Right atrium auricular region (tissue), 2 donors: ENCODE measurements around the gene ZC3H12C. TPM values are rescaled to one million over a fixed set of nuclear protein-coding genes. Genes with fewer than 3 reads are reported as not detected.

Experiments used
- DNase-seq: peaks from one replicate; pipeline ENCODE4 v3.0.0-alpha.2; 2019; ENCODE audit warnings: low spot score
- H3K27ac ChIP-seq, 2 donors: fragments of 200-600 bp; sonication (generic); 1 replicate in 1 of 2; 2 replicates in 1 of 2; pipeline ENCODE4 v1.5.1; 2016 to 2019
- H3K27me3 ChIP-seq, 2 donors: fragments of 200-600 bp; sonication (generic); one replicate each; pipeline versions ENCODE4 v1.5.1 to v1.6.0; 2017 to 2019
- H3K36me3 ChIP-seq: fragments of 200-600 bp; sonication (generic); one replicate; pipeline ENCODE4 v1.5.1; 2016
- H3K4me1 ChIP-seq, 2 donors: fragments of 200-600 bp; sonication (generic); one replicate each; pipeline versions ENCODE4 v1.5.1 to v1.6.0; 2017 to 2019
- H3K4me3 ChIP-seq, 2 donors: fragments of 200-600 bp; sonication (generic); 1 replicate in 1 of 2; 2 replicates in 1 of 2; pipeline ENCODE4 v1.5.1; 2017 to 2019; ENCODE audit warnings: mild to moderate bottlenecking in 1 of 2, moderate library complexity in 1 of 2
- H3K9me3 ChIP-seq, 2 donors: fragments of 200-600 bp; sonication (generic); one replicate each; pipeline ENCODE4 v1.5.1; 2019
- total RNA-seq, 2 donors: library from RNA; depleted of rRNA; stranded (reverse); fragments of >200 nt; gene quantifications; one replicate each; pipeline ENCODE4 v1.1.0, GENCODE V29; 2016
- TF ChIP-seq, protein P1 (sequence below), 2 donors: fragments of 200-600 bp; sonication (generic); IDR thresholded peaks; one replicate each; pipeline ENCODE4 v1.5.1; 2019; ENCODE audit warnings: antibody characterized with exemption in 2 of 2

Gene ZC3H12C
- total RNA-seq, 2 donors from 2014 or later: 12.7 to 14.7 TPM

DNA sequence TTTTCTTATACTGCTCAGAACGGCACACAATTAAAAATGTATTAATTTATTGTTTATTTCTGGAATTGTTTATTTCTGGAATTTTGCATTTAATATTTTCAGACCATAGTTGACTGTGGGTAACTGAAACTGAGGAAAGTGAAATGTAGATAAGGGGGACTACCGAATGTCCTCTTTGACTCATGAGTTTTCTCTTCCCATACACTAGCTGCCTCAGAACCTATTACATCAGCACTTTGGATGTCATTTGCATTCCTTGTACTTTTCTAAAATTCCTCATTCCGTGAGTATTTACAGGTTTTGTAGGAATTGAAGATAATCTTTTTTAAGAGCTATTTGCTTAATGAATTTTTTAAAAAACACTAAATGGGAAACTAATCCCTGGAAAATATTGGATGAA is 29.8 kb downstream of the ZC3H12C start:
- H3K4me1 ChIP-seq: peaks cover 0 to 16% of the 10 kb centered on the region in 2 donors
- TF ChIP-seq, protein P1, sequence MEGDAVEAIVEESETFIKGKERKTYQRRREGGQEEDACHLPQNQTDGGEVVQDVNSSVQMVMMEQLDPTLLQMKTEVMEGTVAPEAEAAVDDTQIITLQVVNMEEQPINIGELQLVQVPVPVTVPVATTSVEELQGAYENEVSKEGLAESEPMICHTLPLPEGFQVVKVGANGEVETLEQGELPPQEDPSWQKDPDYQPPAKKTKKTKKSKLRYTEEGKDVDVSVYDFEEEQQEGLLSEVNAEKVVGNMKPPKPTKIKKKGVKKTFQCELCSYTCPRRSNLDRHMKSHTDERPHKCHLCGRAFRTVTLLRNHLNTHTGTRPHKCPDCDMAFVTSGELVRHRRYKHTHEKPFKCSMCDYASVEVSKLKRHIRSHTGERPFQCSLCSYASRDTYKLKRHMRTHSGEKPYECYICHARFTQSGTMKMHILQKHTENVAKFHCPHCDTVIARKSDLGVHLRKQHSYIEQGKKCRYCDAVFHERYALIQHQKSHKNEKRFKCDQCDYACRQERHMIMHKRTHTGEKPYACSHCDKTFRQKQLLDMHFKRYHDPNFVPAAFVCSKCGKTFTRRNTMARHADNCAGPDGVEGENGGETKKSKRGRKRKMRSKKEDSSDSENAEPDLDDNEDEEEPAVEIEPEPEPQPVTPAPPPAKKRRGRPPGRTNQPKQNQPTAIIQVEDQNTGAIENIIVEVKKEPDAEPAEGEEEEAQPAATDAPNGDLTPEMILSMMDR (IDR thresholded peaks at IDR 0.05): no peak
- H3K36me3 ChIP-seq: no peaks in the 10 kb centered on the region
- H3K9me3 ChIP-seq: no peaks in the 10 kb centered on the region
- H3K27ac ChIP-seq: no peak overlapping the region
- no peaks in the 10 kb centered on the region for H3K27me3 ChIP-seq
- no peak for DNase-seq
- H3K4me3 ChIP-seq: no peak overlapping the region

DNA sequence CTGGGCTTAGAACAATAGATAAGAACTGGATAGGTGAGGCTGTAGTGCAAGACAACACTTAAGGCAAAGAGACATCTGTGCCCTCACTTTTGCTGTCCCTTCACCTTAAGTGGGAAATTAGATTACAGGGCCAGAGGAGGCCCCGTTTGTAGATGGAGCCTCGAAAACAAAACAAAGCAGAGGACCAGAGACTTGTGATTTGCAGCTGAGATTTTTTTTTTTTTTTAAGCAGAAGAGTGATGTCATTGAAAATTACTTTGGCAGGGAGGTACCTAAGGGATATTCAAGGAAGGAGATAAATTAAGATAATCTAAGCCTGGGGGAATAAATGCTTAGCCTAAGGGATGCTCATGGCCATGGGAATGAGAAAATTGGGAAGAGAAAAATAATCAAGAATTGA is 31.4 kb downstream of the ZC3H12C start:
- Histone ChIP-seq H3K9me3 (no peaks in the 10 kb centered on the region), H3K36me3 (no peaks in the 10 kb centered on the region), H3K4me1 (peaks cover 0 to 16% of the 10 kb centered on the region in 2 donors), H3K4me3 (no peak overlapping the region), H3K27ac (no peak overlapping the region), H3K27me3 (no peaks in the 10 kb centered on the region)
- no peak for DNase-seq
- TF ChIP-seq, protein P1 (IDR thresholded peaks at IDR 0.05): no peak

DNA sequence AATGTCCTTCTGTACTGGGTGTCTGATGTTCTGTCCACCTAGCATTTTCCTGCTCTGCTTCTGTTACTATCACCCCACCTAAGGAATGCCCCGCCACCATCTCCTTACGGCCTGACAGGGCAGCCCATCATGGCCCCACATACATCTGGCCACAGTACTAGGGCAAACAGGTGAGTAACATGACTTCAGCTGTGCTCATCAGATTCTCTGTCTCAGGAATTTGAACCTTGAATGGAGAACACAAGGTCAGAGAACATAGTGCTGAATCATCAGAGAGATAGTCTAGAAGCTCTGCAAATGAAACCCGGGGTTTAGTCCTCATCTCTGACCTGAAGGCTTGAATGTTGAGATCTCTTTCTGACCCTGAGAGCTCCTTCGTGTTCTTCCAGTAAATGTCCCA is 32.4 kb downstream of the ZC3H12C start:
- Histone ChIP-seq H3K4me3 (no peak overlapping the region), H3K27me3 (no peaks in the 10 kb centered on the region), H3K27ac (no peak overlapping the region), H3K36me3 (no peaks in the 10 kb centered on the region), H3K4me1 (peaks cover 0 to 11% of the 10 kb centered on the region in 2 donors), H3K9me3 (no peaks in the 10 kb centered on the region)
- DNase-seq: no peak
- TF ChIP-seq, protein P1 (IDR thresholded peaks at IDR 0.05): no peak

DNA sequence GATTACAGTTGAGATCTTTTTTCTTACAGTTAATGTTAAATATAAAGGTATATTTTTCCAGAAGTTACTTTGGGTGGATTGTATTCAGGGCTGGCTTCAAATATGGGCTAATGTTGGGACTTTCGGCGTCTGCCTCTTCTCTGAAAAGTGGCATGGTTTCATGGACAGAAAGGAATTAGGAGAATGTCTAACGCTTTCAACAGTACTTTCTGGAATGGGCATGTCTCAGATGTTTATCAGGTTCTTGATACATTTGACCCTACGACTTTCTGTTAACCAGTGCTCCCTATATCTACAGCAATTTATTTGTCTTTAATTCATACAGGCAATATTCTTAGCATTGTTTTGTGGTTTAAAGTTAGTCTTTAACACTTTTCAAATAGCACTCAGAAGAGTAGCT is 33.7 kb downstream of the ZC3H12C start:
- H3K4me1 ChIP-seq: no peaks in the 10 kb centered on the region
- TF ChIP-seq, protein P1 (IDR thresholded peaks at IDR 0.05): no peak
- no peaks in the 10 kb centered on the region for H3K9me3 ChIP-seq
- H3K27me3 ChIP-seq: no peaks in the 10 kb centered on the region
- H3K36me3 ChIP-seq: no peaks in the 10 kb centered on the region
- H3K27ac ChIP-seq: no peak overlapping the region
- no peak overlapping the region for H3K4me3 ChIP-seq
- no peak for DNase-seq

DNA sequence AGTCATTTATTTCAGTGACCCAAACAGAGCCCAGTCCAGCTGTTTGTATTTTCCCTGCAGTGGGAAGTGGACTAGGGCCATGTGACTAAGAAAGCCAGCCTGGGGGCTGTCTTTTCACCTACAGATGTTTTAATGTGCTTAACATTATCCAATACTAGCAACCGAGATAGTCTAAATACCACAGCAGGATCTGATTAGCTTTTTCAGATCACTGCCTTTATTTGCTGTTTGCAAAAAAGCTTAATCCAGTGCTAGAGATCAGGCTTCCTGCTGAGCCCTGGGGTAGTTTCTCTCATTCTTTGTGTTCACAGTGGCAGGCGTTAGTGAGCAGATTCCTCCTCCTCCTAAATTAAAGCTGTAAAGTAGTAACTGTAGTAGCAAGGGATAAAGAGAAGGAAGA is 35.0 kb downstream of the ZC3H12C start:
- H3K4me1 ChIP-seq: no peaks in the 10 kb centered on the region
- H3K4me3 ChIP-seq: no peak overlapping the region
- TF ChIP-seq, protein P1 (IDR thresholded peaks at IDR 0.05): no peak
- no peaks in the 10 kb centered on the region for H3K9me3 ChIP-seq
- H3K27me3 ChIP-seq: no peaks in the 10 kb centered on the region
- DNase-seq: no peak
- H3K36me3 ChIP-seq: no peaks in the 10 kb centered on the region
- H3K27ac ChIP-seq: no peak overlapping the region

DNA sequence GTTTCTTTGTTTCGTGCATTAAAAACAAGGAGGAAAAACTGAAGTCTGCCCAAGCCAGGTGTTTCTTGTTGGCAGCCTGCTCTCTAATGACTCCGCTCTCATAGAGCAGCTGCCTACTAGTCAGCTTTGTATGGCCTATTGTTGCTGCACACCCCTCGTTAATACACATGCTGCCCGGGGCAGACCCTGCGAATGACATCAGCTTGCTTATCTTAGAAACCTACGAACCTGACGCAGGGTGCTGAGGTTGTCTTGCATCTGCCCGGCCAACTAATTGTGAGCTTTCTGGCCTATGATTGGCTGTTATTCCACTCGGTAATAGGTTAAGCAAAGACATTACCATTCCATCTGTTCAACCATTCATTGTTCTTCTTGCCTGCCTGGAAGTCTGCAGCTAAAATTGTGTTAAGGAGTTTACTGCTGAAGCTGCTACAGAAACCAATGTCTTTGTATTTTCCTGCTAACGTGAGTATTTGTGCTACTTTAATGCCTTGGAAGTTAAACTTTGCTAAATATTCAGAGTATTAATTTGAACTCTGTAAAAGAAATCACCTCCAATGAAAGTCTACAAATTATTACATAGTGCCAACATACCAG is 37.5 kb downstream of the ZC3H12C start:
- Histone ChIP-seq H3K36me3 (no peaks in the 10 kb centered on the region), H3K27ac (no peak overlapping the region), H3K4me1 (peaks cover 0 to 6% of the 10 kb centered on the region in 2 donors), H3K9me3 (no peaks in the 10 kb centered on the region), H3K27me3 (no peaks in the 10 kb centered on the region), H3K4me3 (no peak overlapping the region)
- TF ChIP-seq, protein P1 (IDR thresholded peaks at IDR 0.05): no peak
- DNase-seq: no peak
